Spleen (tissue), 11 donors: ENCODE measurements around the gene OR8D2. TPM values are rescaled to one million over a fixed set of nuclear protein-coding genes. Genes with fewer than 3 reads are reported as not detected.
A peak's percentile ranks its signal among the peaks of the same experiment; 100 is the strongest.

ENCODE experiments used
- DNase-seq: peaks from one replicate; pipeline ENCODE4 v3.0.0-alpha.2; 2020
- H3K27ac ChIP-seq, 8 donors: fragments of 200-600 bp; sonication (generic) in 7 of 8; 1 replicate in 4 of 8; 2 replicates in 4 of 8; pipeline versions ENCODE4 v1.5.0 to v1.8.0; 2016 to 2021; ENCODE audit warnings: inconsistent platforms in 4 of 8, mild to moderate bottlenecking in 4 of 8, moderate library complexity in 1 of 8
- H3K27me3 ChIP-seq, 7 donors: fragments of 200-600 bp; sonication (generic) in 6 of 7; replicated peaks in 1 of 7; 1 replicate in 4 of 7; 2 replicates in 3 of 7; pipeline versions ENCODE4 v1.5.0 to v1.8.0; 2016 to 2021; ENCODE audit warnings: inconsistent platforms in 3 of 7, mild to moderate bottlenecking in 1 of 7
- H3K36me3 ChIP-seq, 6 donors: fragments of 200-600 bp; sonication (generic) in 5 of 6; 1 replicate in 4 of 6; 2 replicates in 2 of 6; pipeline versions ENCODE4 v1.5.0 to v1.8.0; 2016 to 2021; ENCODE audit warnings: inconsistent platforms in 2 of 6
- H3K4me1 ChIP-seq, 6 donors: fragments of 200-600 bp; sonication (generic) in 5 of 6; 1 replicate in 3 of 6; 2 replicates in 3 of 6; pipeline versions ENCODE4 v1.5.0 to v1.8.0; 2016 to 2021; ENCODE audit warnings: inconsistent platforms in 3 of 6
- H3K4me3 ChIP-seq, 8 donors: fragments of 200-600 bp; sonication (generic) in 7 of 8; 1 replicate in 4 of 8; 2 replicates in 4 of 8; pipeline versions ENCODE4 v1.5.0 to v1.8.0; 2016 to 2021; ENCODE audit warnings: inconsistent platforms in 4 of 8, mild to moderate bottlenecking in 4 of 8, moderate library complexity in 2 of 8
- H3K9me3 ChIP-seq, 8 donors: fragments of 200-600 bp; sonication (generic) in 7 of 8; 1 replicate in 4 of 8; 2 replicates in 4 of 8; pipeline versions ENCODE4 v1.5.0 to v1.8.0; 2016 to 2021; ENCODE audit warnings: inconsistent platforms in 4 of 8
- POLR2A ChIP-seq, 3 donors: fragments of 450-650 bp; IDR thresholded peaks; one replicate each; pipeline ENCODE4 v1.5.1; 2017; ENCODE audit warnings: antibody characterized with exemption in 3 of 3, mild to moderate bottlenecking in 1 of 3
- POLR2AphosphoS5 ChIP-seq, 3 donors: sonication (generic); formaldehyde crosslinking; IDR thresholded peaks; one replicate each; pipeline ENCODE4 v1.5.1; 2017; ENCODE audit warnings: antibody characterized with exemption in 3 of 3
- WGBS, 5 donors: extraction: QIAGEN DNeasy Blood & Tissue Kit in 3 of 5; methylation state at CpG; one replicate each; pipeline versions ENCODE4 v1.1.5 to v1.1.7; 2013 to 2018; 5-methylcytosine and 5-hydroxymethylcytosine counted together
- intact Hi-C: fragments of 100-400 bp; cut with DNase I; formaldehyde crosslinking; loops from one replicate; pipeline ENCODE4 v1.15.0; 2023; ENCODE audit warnings: low total_unique reads
- polyA plus RNA-seq, 3 donors: library from polyadenylated mRNA; stranded (reverse); fragments of 200-250 nt; gene quantifications; one replicate each; pipeline ENCODE4 v1.2.1, GENCODE V29; 2013
- total RNA-seq, 7 donors: library from RNA; depleted of rRNA in 3 of 7; stranded (reverse); fragments of >200 nt in 3 of 7; fragmentation: NEBNext Ultra II Directional in 4 of 7; extraction: Animal tissue kit (Norgen Biotek cat#: 25700) in 4 of 7; gene quantifications; one replicate each; pipeline versions ENCODE4 v1.1.0 to v1.2.1, GENCODE V29; 2016 to 2021
- TF ChIP-seq, protein P1 (sequence below), 11 experiments: fragments of 200-600 bp in 7 of 11; fragments of 450-650 bp in 4 of 11; sonication (generic) in 4 of 11; IDR thresholded peaks in 8 of 11; conservative IDR thresholded peaks in 3 of 11; 1 replicate in 7 of 11; 2 replicates in 4 of 11; pipeline versions ENCODE4 v1.4.0 to v1.8.0; 2016 to 2021; ENCODE audit warnings: antibody characterized with exemption in 11 of 11, inconsistent platforms in 4 of 11, mild to moderate bottlenecking in 1 of 11
- donor health status: healthy with polysubstance abuse.
- donor health status: DM: no; HTN: no; CAD: no; lungs with moderate emphysema.
- donor health status: DM: no; HTN: no; CAD: no.
- donor health status: Bipolar disorder and iron deficiency.
- donor health status: healthy.
- donor health status: DM: no; HTN: no; CAD: no.
- donor health status: DM: yes; HTN: yes; CAD: no.

Gene OR8D2
- total and polyA plus RNA-seq, 10 donors, result not detected

DNA sequence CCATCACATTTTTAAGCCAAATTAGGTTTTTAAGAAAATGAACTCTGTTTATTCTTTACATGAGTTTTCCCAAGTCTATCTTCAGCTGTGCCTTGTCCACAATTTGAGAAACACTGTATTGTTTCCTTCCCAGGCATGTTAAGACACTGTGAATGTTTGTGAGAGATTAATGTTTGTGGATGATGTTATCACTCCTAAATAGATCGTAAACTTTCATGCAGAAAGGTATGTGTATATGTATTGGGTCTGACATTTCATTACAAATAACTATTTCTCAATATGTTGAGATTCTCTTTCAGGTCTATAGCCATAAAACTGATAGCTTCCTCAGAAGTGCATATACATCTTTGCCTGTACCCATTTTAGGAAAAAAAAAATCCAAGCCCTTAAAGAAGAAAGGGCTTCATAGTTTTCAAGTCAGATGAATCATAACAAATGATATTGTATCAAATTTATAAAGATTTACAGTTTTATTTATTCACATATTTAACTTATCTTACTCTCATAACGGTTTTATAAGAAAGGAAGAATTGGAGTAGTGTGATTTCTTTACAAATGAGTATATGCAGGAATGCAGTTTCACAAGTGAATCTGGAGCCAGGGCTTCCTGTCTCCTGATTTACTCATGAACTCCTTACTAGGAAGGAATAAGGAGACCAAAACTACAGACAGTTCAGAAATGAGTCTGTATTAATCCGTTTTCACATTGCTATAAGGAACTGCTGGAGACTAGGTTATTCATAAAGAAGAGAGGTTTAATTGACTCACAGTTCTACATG, 17.5 kb downstream of the OR8D2 start:
- Histone ChIP-seq H3K4me1 (no peaks in the 10 kb centered on the region), H3K36me3 (no peaks in the 10 kb centered on the region), H3K27me3 (no peaks in the 10 kb centered on the region), H3K27ac (no peak overlapping the region), H3K4me3 (no peak overlapping the region), H3K9me3 (peaks cover 0 to 5% (median 0%) of the 10 kb centered on the region in 8 donors)
- no peak for TF ChIP-seq POLR2A (IDR thresholded peaks at IDR 0.05)
- no peak for TF ChIP-seq POLR2AphosphoS5 (IDR thresholded peaks at IDR 0.05)
- TF ChIP-seq, protein P1, sequence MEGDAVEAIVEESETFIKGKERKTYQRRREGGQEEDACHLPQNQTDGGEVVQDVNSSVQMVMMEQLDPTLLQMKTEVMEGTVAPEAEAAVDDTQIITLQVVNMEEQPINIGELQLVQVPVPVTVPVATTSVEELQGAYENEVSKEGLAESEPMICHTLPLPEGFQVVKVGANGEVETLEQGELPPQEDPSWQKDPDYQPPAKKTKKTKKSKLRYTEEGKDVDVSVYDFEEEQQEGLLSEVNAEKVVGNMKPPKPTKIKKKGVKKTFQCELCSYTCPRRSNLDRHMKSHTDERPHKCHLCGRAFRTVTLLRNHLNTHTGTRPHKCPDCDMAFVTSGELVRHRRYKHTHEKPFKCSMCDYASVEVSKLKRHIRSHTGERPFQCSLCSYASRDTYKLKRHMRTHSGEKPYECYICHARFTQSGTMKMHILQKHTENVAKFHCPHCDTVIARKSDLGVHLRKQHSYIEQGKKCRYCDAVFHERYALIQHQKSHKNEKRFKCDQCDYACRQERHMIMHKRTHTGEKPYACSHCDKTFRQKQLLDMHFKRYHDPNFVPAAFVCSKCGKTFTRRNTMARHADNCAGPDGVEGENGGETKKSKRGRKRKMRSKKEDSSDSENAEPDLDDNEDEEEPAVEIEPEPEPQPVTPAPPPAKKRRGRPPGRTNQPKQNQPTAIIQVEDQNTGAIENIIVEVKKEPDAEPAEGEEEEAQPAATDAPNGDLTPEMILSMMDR (IDR thresholded peaks at IDR 0.05 in 8 of 11, conservative IDR thresholded peaks at IDR 0.05 in 3 of 11), result no peak
- 47 to 74% (median 65%) methylated on average over 3 of the region's 3 CpGs for WGBS, 5 donors
- no peak for DNase-seq
- intact Hi-C loops, result no loop called here

DNA sequence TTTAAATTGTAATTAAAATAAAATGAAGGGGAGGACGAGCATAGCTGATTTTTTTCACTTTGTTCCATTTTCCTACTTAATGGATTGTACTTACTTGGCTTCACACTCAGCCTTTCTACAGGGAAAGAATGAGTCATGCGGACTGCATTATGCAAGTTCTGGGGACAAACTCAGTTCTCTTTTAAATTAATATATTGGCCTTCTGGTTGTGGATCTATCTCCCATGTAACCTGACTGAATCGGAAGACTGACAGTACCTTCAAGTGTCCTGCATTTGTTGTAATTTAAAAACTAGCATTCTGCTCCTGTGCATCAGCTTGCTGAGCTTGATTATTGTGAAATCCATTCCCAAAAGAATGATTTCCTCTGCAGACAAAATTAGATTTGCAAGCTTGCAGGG, 18.4 kb downstream of the OR8D2 start:
- Histone ChIP-seq H3K36me3 (no peaks in the 10 kb centered on the region), H3K9me3 (peaks cover 0 to 5% (median 0%) of the 10 kb centered on the region in 8 donors), H3K4me1 (no peaks in the 10 kb centered on the region), H3K27me3 (no peaks in the 10 kb centered on the region), H3K4me3 (no peak overlapping the region), H3K27ac (peak overlapping the region in 1 of 8 donors; percentile 8)
- WGBS, 5 donors, result 73 to 83% (median 80%) methylated on average over 3 of the region's 3 CpGs
- TF ChIP-seq, protein P1 (IDR thresholded peaks at IDR 0.05 in 8 of 11, conservative IDR thresholded peaks at IDR 0.05 in 3 of 11), result no peak
- TF ChIP-seq POLR2A (IDR thresholded peaks at IDR 0.05), result no peak
- no peak for TF ChIP-seq POLR2AphosphoS5 (IDR thresholded peaks at IDR 0.05)
- intact Hi-C loops, result no loop called here
- DNase-seq, result no peak

DNA sequence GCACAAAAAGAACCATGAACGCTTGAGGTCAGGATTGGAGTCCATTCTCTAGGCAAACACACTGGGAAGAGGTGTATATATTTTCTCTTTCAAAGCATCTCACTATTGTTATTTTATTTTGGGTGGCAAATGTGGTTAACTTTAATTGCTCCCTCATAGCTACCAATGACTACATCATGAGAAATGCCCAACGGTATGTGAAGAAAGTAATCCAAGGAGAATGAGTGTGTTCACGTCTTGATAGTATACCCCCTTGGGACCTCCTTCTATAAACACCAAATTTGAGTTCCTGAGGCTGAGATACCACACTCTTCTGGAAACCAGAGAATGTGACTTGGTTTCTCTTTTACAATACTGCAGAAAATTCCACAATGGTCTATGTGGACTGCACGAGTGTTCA, 22.1 kb downstream of the OR8D2 start:
- H3K4me1 ChIP-seq, result no peaks in the 10 kb centered on the region
- no peak overlapping the region for H3K4me3 ChIP-seq
- no peak for TF ChIP-seq POLR2AphosphoS5 (IDR thresholded peaks at IDR 0.05)
- TF ChIP-seq, protein P1 (IDR thresholded peaks at IDR 0.05 in 8 of 11, conservative IDR thresholded peaks at IDR 0.05 in 3 of 11), result no peak
- TF ChIP-seq POLR2A (IDR thresholded peaks at IDR 0.05), result no peak
- 77 to 96% (median 84%) methylated on average over 4 of the region's 4 CpGs for WGBS, 5 donors
- H3K27ac ChIP-seq, result no peak overlapping the region
- peaks cover 0 to 5% (median 0%) of the 10 kb centered on the region in 8 donors for H3K9me3 ChIP-seq
- DNase-seq, result no peak
- H3K36me3 ChIP-seq, result no peaks in the 10 kb centered on the region
- intact Hi-C loops, result no loop called here
- no peaks in the 10 kb centered on the region for H3K27me3 ChIP-seq

DNA sequence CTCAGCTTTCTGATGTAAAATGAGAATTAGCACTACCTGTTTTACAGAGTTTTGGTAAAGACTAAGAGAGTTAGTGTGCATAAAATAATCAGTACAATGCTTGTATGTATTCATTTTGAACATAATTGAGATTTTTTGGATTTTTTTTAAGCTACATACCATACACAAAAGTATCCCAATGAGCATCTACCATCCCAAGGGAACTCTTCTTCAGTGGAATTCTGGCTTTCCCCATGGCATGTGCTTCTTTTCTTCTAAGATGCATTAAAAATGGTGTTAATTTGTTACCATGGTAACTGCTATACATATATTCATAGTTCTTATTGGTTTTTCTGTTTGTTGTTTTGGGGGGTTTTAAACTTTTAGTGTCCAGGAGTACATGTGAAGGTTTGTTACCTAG, 24.0 kb downstream of the OR8D2 start:
- Histone ChIP-seq H3K36me3 (no peaks in the 10 kb centered on the region), H3K27me3 (no peaks in the 10 kb centered on the region), H3K4me3 (no peak overlapping the region), H3K27ac (no peak overlapping the region), H3K9me3 (peaks cover 0 to 5% (median 0%) of the 10 kb centered on the region in 8 donors), H3K4me1 (no peaks in the 10 kb centered on the region)
- DNase-seq, result no peak
- intact Hi-C loops, result no loop called here
- TF ChIP-seq, protein P1 (IDR thresholded peaks at IDR 0.05 in 8 of 11, conservative IDR thresholded peaks at IDR 0.05 in 3 of 11), result no peak
- TF ChIP-seq POLR2AphosphoS5 (IDR thresholded peaks at IDR 0.05), result no peak
- no peak for TF ChIP-seq POLR2A (IDR thresholded peaks at IDR 0.05)
